H1 (cell line): Measurements from ENCODE around the gene PDE8B.

Experiments
- CBX8 ChIP-seq: fragments of 300-800, 300-1000 bp; sonication (generic); IDR thresholded peaks from 2 replicates; pipeline ENCODE4 v1.7.1; 2016; ENCODE audit warnings: low read depth, low read length, borderline replicate concordance
- CHD1 ChIP-seq: IDR thresholded peaks from 2 replicates; pipeline ENCODE4 v1.6.1; 2012; ENCODE audit warnings: low read depth, low read length, improper control_type of control experiment
- GABPA ChIP-seq: IDR thresholded peaks from 2 replicates; pipeline ENCODE4 v1.6.1; 2011; ENCODE audit warnings: mild to moderate bottlenecking, low read length, moderate library complexity, borderline replicate concordance; ENCODE audit not compliant: insufficient read depth
- SIRT6 ChIP-seq: IDR thresholded peaks from one replicate; pipeline ENCODE4 v1.7.1; 2012; ENCODE audit warnings: low read length, inconsistent platforms
- TF ChIP-seq, protein P1 (sequence below), 3 experiments: IDR thresholded peaks; 1 replicate in 2 of 3; 2 replicates in 1 of 3; pipeline versions ENCODE4 v1.5.1 to v1.6.1; 2011; ENCODE audit warnings: low read length in 3 of 3, mild to moderate bottlenecking in 3 of 3, inconsistent platforms in 2 of 3, low read depth in 1 of 3, moderate library complexity in 1 of 3; ENCODE audit not compliant: insufficient read depth in 1 of 3; ENCODE audit errors: control extremely low read depth in 1 of 3

GRCh38 chr5:77181596-77182304, 28.7 kb upstream of the PDE8B start:
- TF ChIP-seq, protein P1, sequence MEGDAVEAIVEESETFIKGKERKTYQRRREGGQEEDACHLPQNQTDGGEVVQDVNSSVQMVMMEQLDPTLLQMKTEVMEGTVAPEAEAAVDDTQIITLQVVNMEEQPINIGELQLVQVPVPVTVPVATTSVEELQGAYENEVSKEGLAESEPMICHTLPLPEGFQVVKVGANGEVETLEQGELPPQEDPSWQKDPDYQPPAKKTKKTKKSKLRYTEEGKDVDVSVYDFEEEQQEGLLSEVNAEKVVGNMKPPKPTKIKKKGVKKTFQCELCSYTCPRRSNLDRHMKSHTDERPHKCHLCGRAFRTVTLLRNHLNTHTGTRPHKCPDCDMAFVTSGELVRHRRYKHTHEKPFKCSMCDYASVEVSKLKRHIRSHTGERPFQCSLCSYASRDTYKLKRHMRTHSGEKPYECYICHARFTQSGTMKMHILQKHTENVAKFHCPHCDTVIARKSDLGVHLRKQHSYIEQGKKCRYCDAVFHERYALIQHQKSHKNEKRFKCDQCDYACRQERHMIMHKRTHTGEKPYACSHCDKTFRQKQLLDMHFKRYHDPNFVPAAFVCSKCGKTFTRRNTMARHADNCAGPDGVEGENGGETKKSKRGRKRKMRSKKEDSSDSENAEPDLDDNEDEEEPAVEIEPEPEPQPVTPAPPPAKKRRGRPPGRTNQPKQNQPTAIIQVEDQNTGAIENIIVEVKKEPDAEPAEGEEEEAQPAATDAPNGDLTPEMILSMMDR (IDR thresholded peaks at IDR 0.05; ENCODE audit: control extremely low read depth in 1 of 3, insufficient read depth in 1 of 3, low read depth in 1 of 3, low read length in 3 of 3): no peak
- TF ChIP-seq CBX8 (no peak), SIRT6 (no peak), CHD1 (no peak), GABPA (no peak)
